CD4-positive, alpha-beta memory T cell (primary cell): ENCODE measurements around the gene CFLAR. TPM values are rescaled to one million over a fixed set of nuclear protein-coding genes. Genes with fewer than 3 reads are reported as not detected.
"Not testable (repeated sequence)": the region's sequence is repeated elsewhere in the genome, so short reads cannot be mapped to it uniquely, and the experiment has no call there.

Experiments
- CTCF ChIA-PET: fragments of 350-600 bp; sonication (Branson Sonifier 250); formaldehyde crosslinking; loops from one replicate; lab custom pipeline; 2021; ENCODE audit warnings: inconsistent platforms; ENCODE audit not compliant: partially characterized antibody; lab: Charles Lee
- POLR2A ChIA-PET: fragments of 350-600 bp; sonication (Branson Sonifier 250); formaldehyde crosslinking; loops from one replicate; lab custom pipeline; 2021; ENCODE audit not compliant: partially characterized antibody; lab: Charles Lee
- DNase-seq, 5 donors: peaks; one replicate each; pipeline versions ENCODE4 v3.0.0 to v3.0.0-alpha.2; 2020 to 2022; ENCODE audit warnings: mixed read lengths in 1 of 5
- H3K27ac ChIP-seq: one replicate; pipeline ENCODE4 v1.7.0; 2013; ENCODE audit warnings: low read depth, low read length
- H3K27me3 ChIP-seq: 2 replicates; pipeline ENCODE4 v1.7.0; 2013; ENCODE audit warnings: mild to moderate bottlenecking, low read length, moderate library complexity; ENCODE audit not compliant: insufficient read depth
- H3K36me3 ChIP-seq: 2 replicates; pipeline ENCODE4 v1.7.0; 2013; ENCODE audit warnings: mild to moderate bottlenecking, low read length, moderate library complexity; ENCODE audit not compliant: insufficient read depth
- H3K4me1 ChIP-seq: 2 replicates; pipeline ENCODE4 v1.7.0; 2013; ENCODE audit warnings: mild to moderate bottlenecking, low read length, moderate library complexity; ENCODE audit not compliant: insufficient read depth
- H3K4me3 ChIP-seq, 2 donors: one replicate each; pipeline ENCODE4 v1.7.0; 2013; ENCODE audit warnings: low read length in 2 of 2, mild to moderate bottlenecking in 1 of 2
- H3K9me3 ChIP-seq, 2 donors: one replicate each; pipeline ENCODE4 v1.7.0; 2013; ENCODE audit warnings: low read length in 2 of 2, control low read depth in 1 of 2; ENCODE audit not compliant: control insufficient read depth in 1 of 2
- H3K27ac Mint-ChIP-seq, 7 donors: one replicate each; pipeline ENCODE4 v1.8.0; 2020 to 2021; ENCODE audit warnings: mixed read lengths in 7 of 7, mild to moderate bottlenecking in 6 of 7, inconsistent platforms in 3 of 7, moderate library complexity in 3 of 7
- H3K27me3 Mint-ChIP-seq, 2 donors: one replicate each; pipeline ENCODE4 v1.8.0; 2020 to 2021; ENCODE audit warnings: mixed read lengths in 2 of 2
- H3K36me3 Mint-ChIP-seq, 2 donors: one replicate each; pipeline ENCODE4 v1.8.0; 2020 to 2021; ENCODE audit warnings: mixed read lengths in 2 of 2, inconsistent platforms in 1 of 2, mild to moderate bottlenecking in 1 of 2
- H3K4me1 Mint-ChIP-seq, 4 donors: one replicate each; pipeline ENCODE4 v1.8.0; 2020 to 2021; ENCODE audit warnings: mixed read lengths in 4 of 4, mild to moderate bottlenecking in 1 of 4
- H3K4me3 Mint-ChIP-seq, 8 donors: one replicate each; pipeline ENCODE4 v1.8.0; 2020 to 2021; ENCODE audit warnings: mixed read lengths in 8 of 8, mild to moderate bottlenecking in 7 of 8, moderate library complexity in 6 of 8, inconsistent platforms in 3 of 8
- H3K9me3 Mint-ChIP-seq, 8 donors: one replicate each; pipeline ENCODE4 v1.8.0; 2020 to 2021; ENCODE audit warnings: mixed read lengths in 8 of 8, mild to moderate bottlenecking in 5 of 8, inconsistent platforms in 3 of 8, moderate library complexity in 1 of 8
- intact Hi-C: fragments of 100-400 bp; cut with micrococcal nuclease; formaldehyde crosslinking; loops from one replicate; pipeline ENCODE4 v1.15.1; 2023
- polyA plus RNA-seq, 2 donors: library from polyadenylated mRNA; unstranded; fragments of 300-500 nt; fragmentation: Illumina TruSeq; gene quantifications; one replicate each; pipeline ENCODE4 v1.2.3, GENCODE V29; 2021
- total RNA-seq, 2 experiments: library from RNA; stranded (reverse); gene quantifications; one replicate each; pipeline ENCODE4 v1.2.3, GENCODE V29; 2021

CFLAR gene
- total and polyA plus RNA-seq, 4 experiments from 2014 or later: 127 to 235 (median 188) TPM

DNA sequence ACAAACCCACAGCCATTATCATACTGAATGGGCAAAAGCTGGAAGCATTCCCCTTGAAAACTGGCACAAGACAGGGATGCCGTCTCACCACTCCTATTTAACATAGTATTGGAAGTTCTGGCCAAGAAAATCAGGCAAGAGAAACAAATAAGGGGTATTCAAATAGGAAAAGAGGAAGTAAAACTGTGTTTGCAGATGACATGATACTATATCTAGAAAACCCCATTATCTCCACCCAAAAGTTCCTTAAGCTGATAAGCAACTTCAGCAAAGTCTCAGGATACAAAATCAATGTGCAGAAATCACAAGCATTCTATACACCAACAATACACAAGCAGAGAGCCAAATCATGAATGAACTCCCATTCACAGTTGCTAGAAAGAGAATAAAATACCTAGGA is 52.5 kb downstream of the CFLAR start:
- peak overlapping the region in 2 of 7 donors; percentile 55 to 56 for H3K27ac Mint-ChIP-seq

DNA sequence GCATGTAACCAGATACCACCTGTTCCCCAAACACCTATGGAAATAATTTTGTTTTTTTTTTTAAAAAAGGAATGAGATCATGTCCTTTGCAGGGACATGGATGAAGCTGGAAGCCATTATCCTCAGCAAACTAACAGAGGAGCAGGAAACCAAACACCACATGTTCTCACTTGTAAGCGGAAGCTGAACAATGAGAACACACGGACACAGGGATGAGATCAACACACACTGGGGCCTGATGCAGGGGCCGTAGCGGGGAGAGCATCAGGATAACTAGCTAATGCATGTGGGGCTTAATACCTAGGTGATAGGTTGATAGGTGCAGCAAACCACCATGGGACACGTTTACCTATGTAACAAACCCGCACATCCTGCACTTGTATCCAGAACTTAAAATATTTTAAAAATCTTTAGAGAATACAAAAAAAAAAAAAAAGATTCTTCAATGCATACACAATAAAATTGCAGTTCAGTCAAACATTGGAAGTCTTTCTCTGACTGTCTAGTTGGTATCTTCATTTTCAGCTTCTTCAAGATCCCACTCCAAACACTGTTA is 55.4 kb downstream of the CFLAR start:
- peaks cover 7% of the 10 kb centered on the region for H3K36me3 ChIP-seq
- H3K27me3 ChIP-seq: no peaks in the 10 kb centered on the region
- DNase-seq: no peak
- peaks cover 2 to 68% (median 45%) of the 10 kb centered on the region in 8 donors for H3K9me3 Mint-ChIP-seq
- peaks cover 0 to 10% of the 10 kb centered on the region in 2 donors for H3K9me3 ChIP-seq
- no peak overlapping the region for H3K4me3 Mint-ChIP-seq
- no peak overlapping the region for H3K4me3 ChIP-seq
- H3K27ac Mint-ChIP-seq: peak overlapping the region in 1 of 7 donors; percentile 35
- no peak overlapping the region for H3K27ac ChIP-seq
- intact Hi-C loops: no loop called here
- CTCF ChIA-PET: interaction anchor here (0.7 to 1.8 kb wide), 6 partner anchors 48 to 208 kb away, joined by 3 to 4 read pairs (median 3); partner anchors contain the start of gene ORC2
- H3K4me1 Mint-ChIP-seq: peaks cover 1 to 16% (median 6%) of the 10 kb centered on the region in 4 donors
- POLR2A ChIA-PET: interaction anchor here (1.6 to 2.6 kb wide), 2 partner anchors 54 to 282 kb away, joined by 4 to 9 read pairs; partner anchors contain the start of genes NIF3L1 and PPIL3
- no peaks in the 10 kb centered on the region for H3K4me1 ChIP-seq
- peaks cover 21% of the 10 kb centered on the region in 2 donors for H3K36me3 Mint-ChIP-seq
- no peaks in the 10 kb centered on the region for H3K27me3 Mint-ChIP-seq

More for the DNA sequence above, 52.5 kb downstream of the CFLAR start:
- POLR2A ChIA-PET: interaction anchor here (1.0 to 2.1 kb wide), 3 partner anchors 14 to 42 kb away, joined by 4 to 7 read pairs (median 6); partner anchors contain the start of gene CASP10
- DNase-seq, intact Hi-C loops, H3K4me1 Mint-ChIP-seq, H3K27me3 Mint-ChIP-seq, H3K4me1 ChIP-seq, H3K4me3 Mint-ChIP-seq, H3K4me3 ChIP-seq, H3K27ac ChIP-seq, H3K27me3 ChIP-seq, CTCF ChIA-PET: not testable (repeated sequence)
- Mint-ChIP-seq H3K36me3 (peaks cover 38 to 40% of the 10 kb centered on the region in 2 donors), H3K9me3 (peaks cover 2 to 61% (median 45%) of the 10 kb centered on the region in 8 donors)
- Histone ChIP-seq H3K36me3 (peaks cover 21% of the 10 kb centered on the region), H3K9me3 (peaks cover 0 to 10% of the 10 kb centered on the region in 2 donors)

DNA sequence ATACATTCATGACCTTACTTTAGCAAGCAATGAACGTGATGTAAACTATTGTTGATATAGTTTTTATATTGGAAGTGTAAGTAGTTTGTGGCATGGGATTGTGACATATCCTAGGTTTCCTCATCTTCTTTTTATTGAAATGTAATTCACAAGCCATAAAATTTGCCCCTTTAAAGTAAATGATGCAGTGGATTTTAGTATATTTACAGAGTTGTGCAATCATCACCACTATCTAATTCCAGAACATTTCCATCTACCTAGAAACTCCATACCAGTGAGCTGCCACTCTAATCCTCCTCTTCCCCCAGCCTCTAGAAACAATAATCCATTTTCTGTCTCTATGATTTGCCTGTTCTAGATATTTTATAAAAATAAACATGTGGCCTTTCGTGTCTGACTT is 56.3 kb downstream of the CFLAR start:
- H3K27ac ChIP-seq: no peak overlapping the region
- H3K27me3 ChIP-seq: no peaks in the 10 kb centered on the region
- H3K9me3 ChIP-seq: peaks cover 0 to 10% of the 10 kb centered on the region in 2 donors
- H3K36me3 ChIP-seq: peaks cover 3% of the 10 kb centered on the region
- intact Hi-C loops: no loop called here
- DNase-seq: no peak
- peaks cover 2% of the 10 kb centered on the region for H3K4me1 ChIP-seq
- H3K4me3 Mint-ChIP-seq: no peak overlapping the region
- CTCF ChIA-PET: interaction anchor here (0.6 to 1.8 kb wide), 3 partner anchors 49 to 332 kb away, joined by 3 to 4 read pairs (median 3); partner anchors contain the start of gene ORC2
- peak overlapping the region in 1 of 7 donors; percentile 2 for H3K27ac Mint-ChIP-seq
- POLR2A ChIA-PET: interaction anchor here (2.6 kb wide), 1 partner anchor 55 kb away, joined by 9 read pairs; no protein-coding TSS in a partner anchor
- peaks cover 2 to 64% (median 43%) of the 10 kb centered on the region in 8 donors for H3K9me3 Mint-ChIP-seq
- H3K4me1 Mint-ChIP-seq: peaks cover 3 to 20% (median 7%) of the 10 kb centered on the region in 4 donors
- H3K36me3 Mint-ChIP-seq: peaks cover 12 to 16% of the 10 kb centered on the region in 2 donors
- H3K4me3 ChIP-seq: no peak overlapping the region
- H3K27me3 Mint-ChIP-seq: no peaks in the 10 kb centered on the region

DNA sequence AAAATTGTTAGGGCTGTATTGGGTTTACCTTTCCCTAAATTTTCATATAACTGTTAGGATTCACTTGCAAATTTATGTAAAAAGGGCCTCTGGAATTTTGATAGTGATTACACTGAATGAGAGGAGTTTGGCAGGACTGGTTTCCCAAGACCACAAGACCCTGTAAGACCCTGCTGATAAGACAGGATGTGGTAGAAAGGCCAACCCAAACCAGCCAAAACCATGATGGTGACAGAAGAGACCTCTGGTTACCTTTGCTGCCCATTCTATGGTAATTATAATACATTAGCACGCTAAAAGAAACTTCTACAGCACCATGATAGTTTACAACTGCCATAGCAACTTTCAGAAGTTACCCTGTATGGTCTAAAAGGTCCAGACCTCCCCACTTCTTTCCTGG is 58.7 kb downstream of the CFLAR start:
- H3K4me1 Mint-ChIP-seq: peaks cover 6 to 22% (median 11%) of the 10 kb centered on the region in 4 donors
- peaks cover 0 to 10% of the 10 kb centered on the region in 2 donors for H3K9me3 ChIP-seq
- H3K36me3 ChIP-seq: no peaks in the 10 kb centered on the region
- intact Hi-C loops: loop anchor here (5.0 kb wide), 2 partner anchors 57 to 362 kb away; partner anchors contain the start of genes BZW1 and CFLAR
- H3K4me3 ChIP-seq: no peak overlapping the region
- peaks cover 0 to 2% of the 10 kb centered on the region in 2 donors for H3K36me3 Mint-ChIP-seq
- POLR2A ChIA-PET: no interaction called here
- peaks cover 7% of the 10 kb centered on the region for H3K4me1 ChIP-seq
- no peak overlapping the region for H3K27ac ChIP-seq
- no peaks in the 10 kb centered on the region for H3K27me3 ChIP-seq
- H3K27me3 Mint-ChIP-seq: no peaks in the 10 kb centered on the region
- CTCF ChIA-PET: interaction anchor here (1.5 kb wide), 1 partner anchor 17 kb away, joined by 5 read pairs; no protein-coding TSS in a partner anchor
- H3K27ac Mint-ChIP-seq: peak overlapping the region in 1 of 7 donors; percentile 21
- no peak overlapping the region for H3K4me3 Mint-ChIP-seq
- DNase-seq: no peak
- H3K9me3 Mint-ChIP-seq: peaks cover 0 to 41% (median 24%) of the 10 kb centered on the region in 8 donors

DNA sequence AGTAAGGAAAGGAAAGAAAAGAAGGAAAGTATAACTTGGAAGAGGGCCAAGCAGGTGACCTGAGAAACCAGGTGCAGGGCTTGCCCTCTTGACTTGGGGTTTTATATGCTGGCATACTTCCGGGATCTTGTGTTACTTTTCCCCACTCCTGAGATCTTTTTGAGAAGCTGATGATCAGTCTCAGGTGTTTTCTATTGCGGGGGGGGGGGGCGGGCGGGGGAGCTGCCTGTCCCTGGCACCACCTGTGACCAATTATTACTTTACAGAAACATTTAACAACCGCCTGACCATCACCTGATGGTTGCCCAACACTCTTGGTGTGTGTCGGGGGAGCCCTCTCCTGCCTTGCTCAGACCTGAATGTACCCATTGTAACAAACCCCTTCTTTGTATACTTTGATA is 60.1 kb downstream of the CFLAR start:
- H3K4me1 Mint-ChIP-seq: peaks cover 8 to 26% (median 12%) of the 10 kb centered on the region in 4 donors
- H3K4me3 ChIP-seq: no peak overlapping the region
- no peak overlapping the region for H3K4me3 Mint-ChIP-seq
- H3K9me3 Mint-ChIP-seq: peaks cover 0 to 27% (median 14%) of the 10 kb centered on the region in 8 donors
- ChIA-PET CTCF (interaction anchor here (0.7 to 1.8 kb wide), 6 partner anchors 18 to 919 kb away, joined by 3 to 9 read pairs (median 4); no protein-coding TSS in a partner anchor), POLR2A (interaction anchor here (0.6 to 3.2 kb wide), 3 partner anchors 9 to 59 kb away, joined by 3 to 31 read pairs (median 3); partner anchors contain the start of gene CFLAR)
- H3K27me3 ChIP-seq: no peaks in the 10 kb centered on the region
- no peaks in the 10 kb centered on the region for H3K27me3 Mint-ChIP-seq
- H3K27ac Mint-ChIP-seq: peak overlapping the region in 1 of 7 donors; percentile 4
- H3K4me1 ChIP-seq: peaks cover 7% of the 10 kb centered on the region
- no peaks in the 10 kb centered on the region for H3K36me3 ChIP-seq
- intact Hi-C loops: loop anchor here (2.0 to 5.0 kb wide), 3 partner anchors 59 to 364 kb away; partner anchors contain the start of genes BZW1, CFLAR and ORC2
- DNase-seq: no peak
- H3K27ac ChIP-seq: no peak overlapping the region
- H3K9me3 ChIP-seq: no peaks in the 10 kb centered on the region
- H3K36me3 Mint-ChIP-seq: no peaks in the 10 kb centered on the region

DNA sequence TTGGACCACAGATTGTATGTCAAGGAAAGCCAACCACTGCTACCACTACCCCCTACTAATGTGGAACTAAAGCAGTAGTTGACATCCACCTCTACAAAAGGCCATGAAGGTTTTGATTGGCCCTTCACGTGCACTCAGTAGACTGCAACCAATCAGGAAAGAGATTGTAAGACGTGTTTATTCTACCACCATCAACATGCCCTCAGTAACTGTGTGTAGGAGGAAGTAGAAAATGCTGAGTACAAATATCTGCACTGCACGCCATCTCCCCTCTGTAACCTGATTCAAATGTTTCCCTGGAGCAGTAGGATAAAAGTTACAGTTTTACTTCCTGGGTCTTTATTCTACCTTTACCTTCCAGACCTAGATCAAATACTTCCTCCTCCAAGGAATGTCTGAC is 64.0 kb downstream of the CFLAR start:
- H3K27ac Mint-ChIP-seq: peak overlapping the region in 3 of 7 donors; percentile 42 to 67 (median 51)
- Histone ChIP-seq H3K9me3 (no peaks in the 10 kb centered on the region), H3K27me3 (no peaks in the 10 kb centered on the region), H3K4me1 (peaks cover 17% of the 10 kb centered on the region), H3K4me3 (no peak overlapping the region), H3K36me3 (no peaks in the 10 kb centered on the region), H3K27ac (no peak overlapping the region)
- intact Hi-C loops: no loop called here
- peaks cover 0 to 2% (median 0%) of the 10 kb centered on the region in 8 donors for H3K9me3 Mint-ChIP-seq
- CTCF ChIA-PET: interaction anchor here (1.2 to 4.0 kb wide), 3 partner anchors 22 to 275 kb away, joined by 4 to 67 read pairs (median 4); no protein-coding TSS in a partner anchor
- peaks cover 0 to 13% of the 10 kb centered on the region in 2 donors for H3K36me3 Mint-ChIP-seq
- H3K4me3 Mint-ChIP-seq: no peak overlapping the region
- POLR2A ChIA-PET: interaction anchor here (1.3 kb wide), 1 partner anchor 52 kb away, joined by 3 read pairs; no protein-coding TSS in a partner anchor
- no peaks in the 10 kb centered on the region for H3K27me3 Mint-ChIP-seq
- peak in 1 of 5 donors; percentile 18 for DNase-seq
- peaks cover 12 to 42% (median 24%) of the 10 kb centered on the region in 4 donors for H3K4me1 Mint-ChIP-seq
